HG03025 (cell line): Measurements from ENCODE around the gene DACT2.
"Not testable (repeated sequence)": the region's sequence is repeated elsewhere in the genome, so short reads cannot be mapped to it uniquely, and the experiment has no call there.

Source experiments
- ATAC-seq: cut with Tn5 transposase; IDR thresholded peaks from one replicate; pipeline ENCODE4 v1.9.1; 2021; ENCODE audit warnings: mild to moderate bottlenecking, moderate library complexity; ENCODE audit not compliant: unreplicated experiment, low FRiP score

DACT2 gene, protein sequence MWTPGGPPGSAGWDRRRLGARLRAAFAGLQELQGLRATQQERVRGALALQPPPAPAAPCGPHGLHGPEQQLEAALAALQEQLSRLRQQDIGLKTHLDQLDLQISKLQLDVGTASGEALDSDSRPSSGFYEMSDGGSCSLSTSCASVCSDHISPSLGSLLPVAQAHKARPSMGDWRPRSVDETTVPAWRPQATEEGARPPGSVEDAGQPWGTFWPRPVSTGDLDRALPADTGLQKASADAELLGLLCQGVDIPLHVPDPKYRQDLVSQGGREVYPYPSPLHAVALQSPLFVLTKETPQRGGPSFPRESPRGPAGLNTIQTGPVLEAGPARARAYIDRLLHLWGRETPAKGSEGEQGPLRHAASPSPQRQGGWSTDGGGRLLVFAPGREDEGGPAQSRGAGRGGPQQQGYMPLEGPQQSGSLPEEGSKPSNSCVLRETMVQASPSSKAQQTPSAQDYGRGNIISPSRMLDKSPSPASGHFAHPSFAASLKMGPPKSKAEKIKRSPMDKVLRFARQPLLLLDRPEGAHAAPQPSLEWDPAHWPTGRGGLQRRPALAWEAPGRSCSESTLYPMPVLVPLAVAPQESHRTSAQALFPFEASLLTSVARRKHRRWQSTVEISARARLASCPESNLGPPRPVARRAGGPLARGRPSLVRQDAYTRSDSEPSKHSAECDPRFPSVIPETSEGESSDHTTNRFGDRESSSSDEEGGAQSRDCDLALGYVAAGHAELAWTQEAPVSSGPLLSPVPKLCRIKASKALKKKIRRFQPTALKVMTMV

DNA sequence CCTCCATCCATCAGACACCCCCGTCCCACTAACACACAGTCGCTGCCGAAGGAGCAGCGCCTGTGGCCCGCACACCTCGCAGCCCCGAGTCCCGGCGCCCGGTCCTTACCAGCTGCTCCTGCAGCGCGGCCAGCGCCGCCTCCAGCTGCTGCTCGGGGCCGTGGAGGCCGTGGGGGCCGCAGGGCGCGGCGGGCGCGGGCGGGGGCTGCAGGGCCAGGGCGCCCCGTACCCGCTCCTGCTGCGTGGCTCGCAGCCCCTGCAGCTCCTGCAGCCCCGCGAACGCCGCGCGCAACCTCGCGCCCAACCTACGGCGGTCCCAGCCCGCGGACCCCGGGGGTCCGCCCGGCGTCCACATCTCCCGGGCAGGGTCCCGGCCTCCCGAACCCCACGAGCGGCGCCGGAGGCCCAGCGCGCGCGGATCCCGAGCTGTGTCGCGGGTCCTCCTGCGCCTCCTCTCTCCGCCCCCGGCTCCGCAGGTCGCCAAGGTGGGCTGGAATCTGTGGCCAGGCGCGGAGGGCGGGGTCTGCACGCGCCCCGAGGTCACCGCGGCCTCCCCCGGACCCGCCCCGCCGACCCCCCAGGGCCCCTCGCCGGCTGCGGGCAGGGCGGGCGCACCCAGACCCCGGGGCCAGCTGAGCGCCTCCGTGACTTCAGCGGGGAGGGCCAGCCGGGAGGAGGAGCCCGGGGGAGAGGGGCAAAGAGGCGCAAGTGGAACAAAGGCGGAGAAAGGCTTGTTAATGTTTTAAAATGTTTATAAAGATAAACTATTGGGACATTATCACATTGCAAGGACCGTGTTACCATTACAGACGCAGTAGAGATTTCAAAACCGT, at the start of gene DACT2:
DACT2 (minus strand) TSS at position 499 of the 833 bp plus-strand sequence; CDS start at position 355, 144 bp downstream.
- no peak for ATAC-seq

- no peak for ATAC-seq
Measured at GRCh38 chr6:168368936-168369335, 49.4 kb upstream of the DACT2 start.

- no peak for ATAC-seq
Measured at GRCh38 chr6:168368066-168368820, 48.7 kb upstream of the DACT2 start.

GRCh38 chr6:168367285-168367751, 47.7 kb upstream of the DACT2 start:
- ATAC-seq = no peak

DNA sequence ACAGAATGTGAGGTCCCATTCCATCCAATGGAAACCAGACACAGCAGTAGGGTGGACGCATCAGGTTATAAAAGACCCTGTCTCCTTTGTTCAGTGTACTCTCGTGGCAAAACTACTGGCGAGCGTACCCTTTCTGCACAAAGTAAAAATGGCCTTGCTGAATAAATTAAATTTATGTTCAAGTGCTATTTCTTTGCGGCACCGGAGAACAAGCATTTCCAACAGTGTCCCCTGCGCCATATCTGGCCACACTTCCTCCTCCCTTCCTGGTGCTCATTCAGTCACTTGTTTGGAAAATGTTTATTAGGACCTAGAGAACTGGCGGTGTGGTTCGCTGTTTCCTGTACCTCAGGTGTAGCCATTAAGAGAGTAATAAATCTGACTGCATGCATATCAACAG, 46.9 kb upstream of the DACT2 start:
- no peak for ATAC-seq

DNA sequence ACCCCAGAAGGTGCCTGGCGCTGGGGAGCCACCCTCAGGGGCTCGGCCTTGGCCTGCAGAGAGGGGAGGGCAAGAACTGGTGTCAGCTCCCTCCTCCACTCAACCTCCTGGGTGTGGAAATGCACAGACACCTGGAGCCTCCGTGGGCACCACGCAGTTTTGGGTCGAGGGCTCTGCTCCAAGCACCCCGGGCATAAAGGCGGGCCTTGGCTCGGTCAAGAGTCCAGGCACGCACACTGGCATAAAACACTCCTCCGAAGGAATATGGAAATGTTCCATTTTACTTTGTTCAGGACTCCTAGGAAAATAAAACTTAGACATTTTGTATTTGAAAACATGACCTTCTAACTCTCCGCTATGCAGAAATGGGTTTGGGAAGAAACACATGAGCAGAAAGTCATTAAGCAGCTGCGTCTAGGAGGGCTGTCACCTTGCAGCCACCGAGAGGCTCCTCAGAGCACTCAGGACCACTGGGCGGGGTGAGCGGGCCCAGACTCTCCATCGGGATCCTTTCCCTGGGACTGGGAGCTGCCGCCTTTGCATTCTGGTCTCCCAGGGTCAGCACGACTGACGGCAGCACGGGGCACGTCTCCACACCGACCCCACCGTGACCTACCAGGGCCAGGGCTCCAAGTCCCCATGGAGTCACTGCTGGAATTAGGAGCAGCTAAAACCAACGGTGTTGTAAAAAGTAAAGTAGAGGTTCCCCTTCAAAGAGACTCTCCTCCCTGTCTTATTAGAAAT, 46.0 kb upstream of the DACT2 start:
- ATAC-seq = no peak

- no peak for ATAC-seq
Measured at GRCh38 chr6:168364793-168365421, 45.3 kb upstream of the DACT2 start.

- no peak for ATAC-seq
Measured at GRCh38 chr6:168363811-168364792, 44.5 kb upstream of the DACT2 start.

DNA sequence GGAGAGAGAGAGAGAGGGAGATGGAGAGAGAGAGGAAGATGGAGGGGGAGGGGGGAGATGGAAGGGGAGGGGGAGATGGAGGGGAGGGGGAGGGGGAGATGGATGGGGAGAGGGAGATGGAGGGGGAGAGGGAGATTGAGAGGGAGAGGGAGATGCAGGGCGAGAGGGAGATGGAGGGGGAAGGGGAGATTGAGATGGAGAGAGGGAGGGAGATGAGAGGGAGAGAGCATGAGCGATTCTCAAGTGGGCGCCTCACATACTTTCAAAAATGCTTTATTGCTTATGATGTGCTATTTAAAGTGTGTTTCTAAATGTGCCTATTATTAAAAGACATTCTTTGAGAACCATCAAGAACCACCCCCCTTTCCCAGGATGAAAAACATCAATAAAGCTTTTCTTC, 43.7 kb upstream of the DACT2 start:
- ATAC-seq = no peak

DNA sequence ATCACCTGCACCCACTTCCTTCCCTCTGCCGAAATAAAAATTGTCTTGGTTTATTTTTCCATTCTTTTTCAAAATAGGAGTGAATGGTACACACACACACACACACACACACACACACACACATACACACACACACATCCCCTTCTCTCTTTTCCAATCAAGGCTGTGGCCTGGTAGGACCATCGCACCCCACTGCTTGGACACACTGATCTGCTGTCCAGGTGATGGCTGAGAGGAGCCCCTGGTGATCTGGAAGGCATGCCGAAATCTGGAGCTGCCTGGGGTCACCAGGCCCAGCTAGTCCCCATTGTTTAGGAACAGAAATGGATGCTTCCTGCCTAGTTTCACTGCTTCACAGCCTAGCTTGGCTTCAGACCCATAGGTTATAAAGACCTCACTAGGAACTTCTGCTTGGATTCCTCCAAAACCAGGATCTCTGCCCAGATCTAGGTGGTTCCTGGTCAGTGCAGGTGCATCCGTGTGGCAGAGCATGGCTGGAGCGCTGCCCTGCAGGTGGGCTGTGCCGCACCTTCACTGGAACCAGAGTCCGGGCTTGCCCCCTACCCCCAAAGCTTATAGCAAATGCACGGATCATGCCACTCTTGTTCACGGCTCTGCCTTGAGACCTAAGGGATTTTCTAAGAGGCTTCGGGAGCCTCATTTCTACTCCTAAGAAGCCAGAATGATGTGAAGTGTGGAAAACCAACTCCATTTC, 42.9 kb upstream of the DACT2 start:
- no peak for ATAC-seq

- no peak for ATAC-seq
Measured at GRCh38 chr6:168361766-168362165, 42.2 kb upstream of the DACT2 start.

DNA sequence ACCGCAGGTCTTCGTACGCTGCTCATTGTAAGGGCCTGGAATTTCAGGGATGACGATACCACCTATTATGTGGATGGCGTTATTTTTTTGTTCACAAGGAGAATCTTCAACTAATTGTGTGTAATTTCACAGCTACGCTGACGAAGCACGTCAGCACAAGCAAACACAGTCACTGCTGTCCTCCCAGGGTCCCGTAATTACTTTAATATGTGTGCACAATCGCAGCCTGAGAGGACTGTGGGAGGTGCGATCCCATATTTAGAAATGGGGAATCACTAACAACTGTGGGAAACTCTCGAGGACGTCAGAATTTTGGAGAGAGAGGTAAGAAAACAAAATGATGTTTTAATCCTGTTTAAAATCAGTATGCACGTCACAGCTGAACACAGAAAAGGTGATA, 40.2 kb upstream of the DACT2 start:
- no peak for ATAC-seq

DNA sequence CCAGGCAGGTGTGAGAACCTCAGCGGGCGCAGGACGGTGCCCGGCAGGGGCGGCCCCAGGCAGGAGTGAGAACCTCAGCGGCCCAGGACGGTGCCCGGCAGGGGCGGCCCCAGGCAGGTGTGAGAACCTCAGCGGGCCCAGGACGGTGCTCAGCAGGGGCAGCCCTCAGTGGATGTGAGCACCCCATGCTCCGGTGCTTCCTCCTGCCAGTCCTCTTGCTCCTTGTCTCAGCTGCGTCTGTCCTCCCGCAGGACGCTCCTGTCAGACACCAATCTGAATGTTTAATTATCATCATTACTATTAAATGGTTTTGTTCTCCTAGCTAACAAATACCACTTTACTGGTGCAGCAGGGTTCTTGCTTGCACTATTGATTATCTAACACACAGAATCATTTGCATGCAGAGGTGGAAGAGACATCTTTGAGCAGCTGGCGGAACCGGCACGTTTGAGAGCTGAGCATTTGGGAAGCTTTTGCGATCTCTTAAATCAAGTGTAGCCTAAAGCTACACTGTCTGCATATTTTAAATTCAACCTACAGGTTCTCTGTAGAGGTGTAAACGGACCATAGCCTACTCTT, 39.4 kb upstream of the DACT2 start:
- ATAC-seq = no peak

DNA sequence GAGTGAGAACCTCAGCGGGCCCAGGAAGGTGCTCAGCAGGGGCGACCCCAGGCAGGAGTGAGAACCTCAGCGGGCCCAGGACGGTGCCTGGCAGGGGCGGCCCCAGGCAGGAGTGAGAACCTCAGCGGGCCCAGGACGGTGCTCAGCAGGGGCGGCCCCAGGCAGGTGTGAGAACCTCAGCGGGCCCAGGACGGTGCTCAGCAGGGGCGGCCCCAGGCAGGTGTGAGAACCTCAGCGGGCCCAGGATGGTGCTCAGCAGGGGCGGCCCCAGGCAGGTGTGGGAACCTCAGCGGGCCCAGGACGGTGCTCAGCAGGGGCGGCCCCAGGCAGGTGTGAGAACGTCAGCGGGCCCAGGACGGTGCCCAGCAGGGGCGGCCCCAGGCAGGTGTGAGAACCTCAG, 37.3 kb upstream of the DACT2 start:
- ATAC-seq = not testable (repeated sequence)

- ATAC-seq = no peak
Measured at GRCh38 chr6:168355716-168356522, 36.3 kb upstream of the DACT2 start.

DNA sequence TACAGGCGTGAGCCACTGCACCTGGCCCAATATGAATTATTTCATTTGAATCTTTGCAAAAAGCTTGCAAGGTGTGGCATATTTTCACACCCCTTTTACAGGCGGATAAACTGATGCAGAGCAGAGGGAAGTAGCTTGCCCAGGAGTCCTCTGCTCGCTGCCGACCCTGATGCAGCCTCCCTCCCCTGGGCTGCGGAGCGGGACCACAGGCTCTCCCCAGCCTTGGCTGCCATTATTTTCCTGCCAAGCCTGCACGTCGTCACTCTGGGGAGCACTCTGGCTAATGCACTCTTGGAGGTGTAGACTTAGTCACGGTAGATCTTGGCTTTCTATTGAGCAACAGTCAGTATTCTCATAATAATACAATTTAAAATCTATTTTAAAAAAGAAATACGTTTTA, 34.8 kb upstream of the DACT2 start:
- no peak for ATAC-seq
